SK-N-SH treated with all-trans-retinoic acid at 6 μM for 48 hours (cell line): ENCODE data around the gene GOLGA8B.
"Not testable (repeated sequence)": the region's sequence is repeated elsewhere in the genome, so short reads cannot be mapped to it uniquely, and the experiment has no call there.

Source experiments
- OSR1 ChIP-seq: fragments of 250-450 bp; sonication (Bioruptor Pico); IDR thresholded peaks from 2 replicates; pipeline ENCODE4 v1.8.0; 2022; ENCODE audit warnings: moderate library complexity, mild to moderate bottlenecking, inconsistent platforms
- PPARA ChIP-seq: fragments of 250-450 bp; sonication (Bioruptor Pico); IDR thresholded peaks from 2 replicates; pipeline ENCODE4 v1.5.0; 2020; ENCODE audit warnings: mild to moderate bottlenecking, borderline replicate concordance
- RARB ChIP-seq: fragments of 250-450 bp; sonication (Bioruptor Pico); IDR thresholded peaks from 2 replicates; pipeline ENCODE4 v1.8.0; 2021; ENCODE audit warnings: mild to moderate bottlenecking, moderate library complexity
- SNAI2 ChIP-seq: fragments of 250-450 bp; sonication (Bioruptor Pico); IDR thresholded peaks from 2 replicates; pipeline ENCODE4 v1.5.0; 2020; ENCODE audit warnings: mild to moderate bottlenecking, moderate library complexity
- ZFP3 ChIP-seq: fragments of 250-450 bp; sonication (Bioruptor Pico); IDR thresholded peaks from 2 replicates; pipeline ENCODE4 v1.5.0; 2020; ENCODE audit warnings: mild to moderate bottlenecking, moderate library complexity
- ZNF565 ChIP-seq: fragments of 450-650 bp; formaldehyde crosslinking; conservative IDR thresholded peaks from 2 replicates; pipeline ENCODE4 v1.5.0; 2020; ENCODE audit warnings: low read depth, mild to moderate bottlenecking, moderate library complexity

GRCh38 chr15:34577658-34578282 lies 5.7 kb downstream of the GOLGA8B start:
- not testable (repeated sequence) for TF ChIP-seq SNAI2 (CRISPR knock-in tag); RARB (CRISPR knock-in tag); OSR1 (CRISPR knock-in tag); ZNF565; PPARA (CRISPR knock-in tag); ZFP3
